GM20000 (cell line): ENCODE results near the gene GPSM1.

Experiments used
- DNase-seq: peaks from one replicate; pipeline ENCODE4 v3.0.0; 2012; ENCODE audit warnings: low spot score
- CTCF ChIP-seq: IDR thresholded peaks from 2 replicates; pipeline ENCODE4 v1.5.1; 2012; ENCODE audit warnings: mild to moderate bottlenecking, control low read depth; ENCODE audit errors: extremely low read depth, missing control alignments

The GPSM1 gene

GRCh38 chr9:136372561-136373299, 45.4 kb downstream of the GPSM1 start:
- DNase-seq = peak; percentile 65
- no peak for TF ChIP-seq CTCF

GRCh38 chr9:136373300-136374182, 46.2 kb downstream of the GPSM1 start, which contains the start of gene CARD9:
TSS of gene CARD9 (minus strand) at chr9:136373669. CDS start at chr9:136372078, 1,591 bp downstream.
- TF ChIP-seq CTCF = no peak
- peak; percentile 83 for DNase-seq

GRCh38 chr9:136374183-136374575, 46.8 kb downstream of the GPSM1 start:
- TF ChIP-seq CTCF = no peak
- no peak for DNase-seq

GRCh38 chr9:136375096-136375495, 47.8 kb downstream of the GPSM1 start:
- DNase-seq = no peak

GRCh38 chr9:136376457-136376856, 49.1 kb downstream of the GPSM1 start:
- TF ChIP-seq CTCF = no peak
- DNase-seq = no peak

More at GRCh38 chr9:136375096-136375495, 47.8 kb downstream of the GPSM1 start:
- no peak for TF ChIP-seq CTCF

GRCh38 chr9:136377341-136378169, 50.2 kb downstream of the GPSM1 start:
- no peak for TF ChIP-seq CTCF
- DNase-seq = no peak
